ENCODE data around the gene SNAP23.
"Not testable (repeated sequence)": the region's sequence is repeated elsewhere in the genome, so short reads cannot be mapped to it uniquely, and the experiment has no call there.

Gene SNAP23

DNA sequence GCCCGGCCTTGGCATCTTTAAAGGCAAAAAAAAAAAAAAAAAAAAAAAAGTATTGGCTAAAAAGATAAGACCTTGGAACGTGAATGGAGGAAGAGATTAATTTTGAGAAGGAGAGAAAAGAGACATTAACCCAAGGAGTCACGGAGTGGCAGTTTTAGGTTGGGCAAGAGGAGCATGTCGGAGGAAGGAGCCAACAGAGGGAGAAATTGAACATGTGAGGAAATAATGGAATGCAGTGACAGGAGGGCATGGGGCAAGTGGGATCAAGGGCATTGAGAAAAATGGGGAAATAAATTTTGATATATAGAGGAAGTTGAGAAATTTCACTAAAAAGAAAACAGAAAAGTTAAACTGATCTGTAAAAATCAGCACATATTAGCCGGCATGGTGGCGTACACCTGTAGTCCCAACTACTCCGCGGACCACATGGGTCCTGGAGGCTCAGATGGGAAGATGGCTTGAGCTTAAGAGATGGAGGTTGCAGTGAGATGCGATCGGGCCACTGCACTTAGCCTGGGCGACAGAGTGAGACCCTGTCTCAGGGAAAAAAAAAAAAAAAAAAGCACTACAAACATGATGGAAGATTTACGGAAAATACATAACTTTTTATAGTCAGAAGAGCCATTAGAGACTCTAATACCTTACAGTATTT is 54.4 kb downstream of the SNAP23 start:
- Histone ChIP-seq H3K36me3 (replicated peaks in 1 of 2; ENCODE audit: control insufficient read depth in 2 of 2, insufficient read depth in 2 of 2, low read length in 2 of 2) (peaks cover 0 to 48% of the 10 kb centered on the region in 2 donors), H3K27ac (replicated peaks; ENCODE audit: low read length) (no peak overlapping the region), H3K4ac (ENCODE audit: low read length) (no peak overlapping the region), H2BK12ac (ENCODE audit: low read length) (no peak overlapping the region), H4K91ac (ENCODE audit: low read depth, low read length, poor library complexity) (no peak overlapping the region), H3K27me3 (ENCODE audit: control insufficient read depth in 3 of 3, insufficient read depth in 3 of 3, low read depth in 1 of 3, low read length in 3 of 3) (no peaks in the 10 kb centered on the region), H4K8ac (ENCODE audit: low read depth, low read length) (no peak overlapping the region), H3K14ac (ENCODE audit: low read length) (no peak overlapping the region), H2AFZ (ENCODE audit: low read length) (no peak overlapping the region), H3K4me2 (ENCODE audit: insufficient read depth, low read length, poor library complexity, severe bottlenecking) (peak overlapping the region; percentile 26), H3K18ac (ENCODE audit: low read length) (no peak overlapping the region), H2AK5ac (ENCODE audit: low read depth, low read length) (no peak overlapping the region), H2BK15ac (ENCODE audit: low read length) (no peak overlapping the region), H3K4me1 (ENCODE audit: control insufficient read depth in 2 of 2, insufficient read depth in 1 of 2, low read depth in 1 of 2, low read length in 2 of 2) (peaks cover 2 to 12% of the 10 kb centered on the region in 2 donors), H2BK5ac (ENCODE audit: low read length) (no peak overlapping the region), H3K9me3 (replicated peaks in 1 of 2; ENCODE audit: control insufficient read depth in 2 of 2, insufficient read depth in 1 of 2, low read depth in 1 of 2, low read length in 2 of 2) (no peaks in the 10 kb centered on the region), H3K9ac (ENCODE audit: low read depth, low read length, poor library complexity) (no peak overlapping the region), H3K23ac (ENCODE audit: low read depth, low read length, poor library complexity) (no peak overlapping the region), H3K4me3 (ENCODE audit: low read length in 2 of 2) (peak overlapping the region in 1 of 2 donors; percentile 81), H2BK120ac (ENCODE audit: low read depth, low read length) (no peak overlapping the region), H3K79me1 (ENCODE audit: low read depth, low read length) (peaks cover 5% of the 10 kb centered on the region)
- DNase-seq (ENCODE audit: low spot score) = no peak
- WGBS, 2 donors (ENCODE audit: extremely low coverage in 2 of 2, insufficient read length in 2 of 2, insufficient replicate concordance in 1 of 2) = no CpG with 5 or more reads among the region's 12 CpGs

DNA sequence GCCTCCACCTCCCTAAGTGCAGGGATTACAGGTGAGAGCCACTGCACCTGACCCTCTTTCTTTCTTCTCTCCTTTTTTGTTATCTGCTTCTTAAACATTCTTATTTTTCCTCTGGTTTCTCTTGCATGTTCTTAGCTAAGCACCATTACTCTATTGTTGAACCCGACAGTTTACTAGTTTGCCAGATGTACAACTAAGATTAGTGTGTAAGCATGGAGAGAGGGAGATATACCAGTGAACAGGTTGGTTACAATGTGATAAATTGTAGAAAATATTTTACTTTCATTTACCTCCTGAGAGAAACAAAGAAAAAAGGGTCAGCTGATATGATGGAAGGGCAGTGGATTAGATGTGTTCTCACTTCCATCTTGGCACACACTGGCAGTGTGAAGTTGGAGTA is 58.1 kb downstream of the SNAP23 start:
- H3K4me1 ChIP-seq (ENCODE audit: control insufficient read depth in 2 of 2, insufficient read depth in 1 of 2, low read depth in 1 of 2, low read length in 2 of 2) = peaks cover 0 to 4% of the 10 kb centered on the region in 2 donors
- no peaks in the 10 kb centered on the region for H3K27me3 ChIP-seq (ENCODE audit: control insufficient read depth in 3 of 3, insufficient read depth in 3 of 3, low read depth in 1 of 3, low read length in 3 of 3)
- H3K18ac ChIP-seq (ENCODE audit: low read length) = no peak overlapping the region
- H2BK5ac ChIP-seq (ENCODE audit: low read length) = no peak overlapping the region
- no peak overlapping the region for H2BK15ac ChIP-seq (ENCODE audit: low read length)
- no peak overlapping the region for H2AFZ ChIP-seq (ENCODE audit: low read length)
- H3K27ac ChIP-seq (replicated peaks; ENCODE audit: low read length) = no peak overlapping the region
- no peak overlapping the region for H3K4me2 ChIP-seq (ENCODE audit: insufficient read depth, low read length, poor library complexity, severe bottlenecking)
- no peak overlapping the region for H2AK5ac ChIP-seq (ENCODE audit: low read depth, low read length)
- no peak overlapping the region for H3K14ac ChIP-seq (ENCODE audit: low read length)
- H3K23ac ChIP-seq (ENCODE audit: low read depth, low read length, poor library complexity) = no peak overlapping the region
- H2BK12ac ChIP-seq (ENCODE audit: low read length) = no peak overlapping the region
- no peak overlapping the region for H2BK120ac ChIP-seq (ENCODE audit: low read depth, low read length)
- WGBS, 2 donors (ENCODE audit: extremely low coverage in 2 of 2, insufficient read length in 2 of 2, insufficient replicate concordance in 1 of 2) = no CpG with 5 or more reads among the region's 1 CpG
- peaks cover 0 to 36% of the 10 kb centered on the region in 2 donors for H3K36me3 ChIP-seq (replicated peaks in 1 of 2; ENCODE audit: control insufficient read depth in 2 of 2, insufficient read depth in 2 of 2, low read length in 2 of 2)
- DNase-seq (ENCODE audit: low spot score) = no peak
- H3K9ac ChIP-seq (ENCODE audit: low read depth, low read length, poor library complexity) = no peak overlapping the region
- H3K9me3 ChIP-seq (replicated peaks in 1 of 2; ENCODE audit: control insufficient read depth in 2 of 2, insufficient read depth in 1 of 2, low read depth in 1 of 2, low read length in 2 of 2) = no peaks in the 10 kb centered on the region
- no peak overlapping the region for H4K8ac ChIP-seq (ENCODE audit: low read depth, low read length)
- no peak overlapping the region for H3K4ac ChIP-seq (ENCODE audit: low read length)
- H3K4me3 ChIP-seq (ENCODE audit: low read length in 2 of 2) = no peak overlapping the region
- peaks cover 5% of the 10 kb centered on the region for H3K79me1 ChIP-seq (ENCODE audit: low read depth, low read length)
- H4K91ac ChIP-seq (ENCODE audit: low read depth, low read length, poor library complexity) = no peak overlapping the region

DNA sequence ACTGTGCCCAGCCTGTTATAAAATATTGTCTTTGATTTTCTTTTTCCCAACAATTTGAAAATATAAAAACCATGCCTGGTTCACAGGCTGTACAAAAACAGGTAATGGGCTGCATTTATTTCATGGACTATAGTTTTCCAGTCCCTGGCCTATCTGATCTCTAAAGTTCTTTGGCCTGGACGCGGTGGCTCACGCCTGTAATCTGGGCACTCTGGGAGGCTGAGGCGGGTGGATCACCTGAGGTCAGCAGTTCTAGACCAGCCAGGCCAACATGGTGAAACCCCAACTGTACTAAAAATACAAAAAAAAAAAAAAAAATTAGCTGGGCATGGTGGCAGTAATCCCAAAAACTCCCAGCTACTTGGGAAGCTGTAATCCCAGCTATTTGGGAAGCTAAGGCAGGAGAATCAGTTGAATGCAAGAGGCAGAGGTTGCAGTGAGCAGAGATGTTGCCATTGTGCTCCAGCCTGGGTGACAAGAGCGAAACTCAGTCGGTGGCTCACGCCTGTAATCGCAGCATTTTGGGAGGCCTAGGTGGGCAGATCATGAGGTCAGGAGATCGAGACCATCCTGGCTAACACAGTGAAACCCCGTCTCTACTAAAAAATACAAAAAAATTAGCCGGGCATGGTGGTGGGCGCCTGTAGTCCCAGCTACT is 61.2 kb downstream of the SNAP23 start:
- H2BK120ac ChIP-seq (ENCODE audit: low read depth, low read length); H4K91ac ChIP-seq (ENCODE audit: low read depth, low read length, poor library complexity); H3K9me3 ChIP-seq (replicated peaks in 1 of 2; ENCODE audit: control insufficient read depth in 2 of 2, insufficient read depth in 1 of 2, low read depth in 1 of 2, low read length in 2 of 2); H3K4me1 ChIP-seq (ENCODE audit: control insufficient read depth in 2 of 2, insufficient read depth in 1 of 2, low read depth in 1 of 2, low read length in 2 of 2); H3K27me3 ChIP-seq (ENCODE audit: control insufficient read depth in 3 of 3, insufficient read depth in 3 of 3, low read depth in 1 of 3, low read length in 3 of 3); H3K23ac ChIP-seq (ENCODE audit: low read depth, low read length, poor library complexity); H3K9ac ChIP-seq (ENCODE audit: low read depth, low read length, poor library complexity); H2BK12ac ChIP-seq (ENCODE audit: low read length); H3K18ac ChIP-seq (ENCODE audit: low read length); H2AK5ac ChIP-seq (ENCODE audit: low read depth, low read length); H4K8ac ChIP-seq (ENCODE audit: low read depth, low read length); H3K4me2 ChIP-seq (ENCODE audit: insufficient read depth, low read length, poor library complexity, severe bottlenecking); H3K4ac ChIP-seq (ENCODE audit: low read length); H2BK15ac ChIP-seq (ENCODE audit: low read length); H3K79me1 ChIP-seq (ENCODE audit: low read depth, low read length); H3K14ac ChIP-seq (ENCODE audit: low read length); H2BK5ac ChIP-seq (ENCODE audit: low read length); H2AFZ ChIP-seq (ENCODE audit: low read length); DNase-seq (ENCODE audit: low spot score); H3K4me3 ChIP-seq (ENCODE audit: low read length in 2 of 2); H3K27ac ChIP-seq (replicated peaks; ENCODE audit: low read length): not testable (repeated sequence)
- peaks cover 0 to 57% of the 10 kb centered on the region in 2 donors for H3K36me3 ChIP-seq (replicated peaks in 1 of 2; ENCODE audit: control insufficient read depth in 2 of 2, insufficient read depth in 2 of 2, low read length in 2 of 2)
- WGBS, 2 donors (ENCODE audit: extremely low coverage in 2 of 2, insufficient read length in 2 of 2, insufficient replicate concordance in 1 of 2) = no CpG with 5 or more reads among the region's 12 CpGs

DNA sequence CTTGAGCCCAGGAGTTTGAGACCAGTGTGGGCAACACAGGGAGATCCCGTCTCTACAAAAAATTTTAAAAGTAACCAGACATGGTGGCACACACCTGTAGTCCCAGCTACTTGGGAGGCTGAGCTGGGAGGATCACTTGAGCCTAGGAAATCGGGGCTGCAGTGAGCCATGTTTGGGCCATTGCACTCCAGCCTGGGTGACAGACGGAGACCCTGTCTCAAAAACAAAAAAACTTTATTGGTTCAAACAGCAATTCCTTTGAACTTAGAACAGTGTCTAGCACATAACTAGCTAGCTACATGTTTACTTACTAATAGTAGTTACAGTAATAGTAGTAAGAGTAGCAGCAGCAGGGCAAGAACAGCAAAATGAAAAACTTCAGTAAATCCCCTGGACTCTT is 63.3 kb downstream of the SNAP23 start:
- no peak overlapping the region for H2BK120ac ChIP-seq (ENCODE audit: low read depth, low read length)
- no peak overlapping the region for H3K4me2 ChIP-seq (ENCODE audit: insufficient read depth, low read length, poor library complexity, severe bottlenecking)

More for the DNA sequence above, 63.3 kb downstream of the SNAP23 start:
- H2AFZ ChIP-seq (ENCODE audit: low read length) = no peak overlapping the region
- H3K4me3 ChIP-seq (ENCODE audit: low read length in 2 of 2) = no peak overlapping the region
- no CpG with 5 or more reads among the region's 3 CpGs for WGBS, 2 donors (ENCODE audit: extremely low coverage in 2 of 2, insufficient read length in 2 of 2, insufficient replicate concordance in 1 of 2)
- no peak overlapping the region for H4K91ac ChIP-seq (ENCODE audit: low read depth, low read length, poor library complexity)
- H3K27ac ChIP-seq (replicated peaks; ENCODE audit: low read length) = no peak overlapping the region
- no peaks in the 10 kb centered on the region for H3K4me1 ChIP-seq (ENCODE audit: control insufficient read depth in 2 of 2, insufficient read depth in 1 of 2, low read depth in 1 of 2, low read length in 2 of 2)
- peaks cover 5% of the 10 kb centered on the region for H3K79me1 ChIP-seq (ENCODE audit: low read depth, low read length)
- H3K9me3 ChIP-seq (replicated peaks in 1 of 2; ENCODE audit: control insufficient read depth in 2 of 2, insufficient read depth in 1 of 2, low read depth in 1 of 2, low read length in 2 of 2) = no peaks in the 10 kb centered on the region
- H3K36me3 ChIP-seq (replicated peaks in 1 of 2; ENCODE audit: control insufficient read depth in 2 of 2, insufficient read depth in 2 of 2, low read length in 2 of 2) = peaks cover 2 to 64% of the 10 kb centered on the region in 2 donors
- no peak overlapping the region for H2BK15ac ChIP-seq (ENCODE audit: low read length)
- no peak overlapping the region for H2AK5ac ChIP-seq (ENCODE audit: low read depth, low read length)
- no peak for DNase-seq (ENCODE audit: low spot score)
- no peak overlapping the region for H3K18ac ChIP-seq (ENCODE audit: low read length)
- H3K14ac ChIP-seq (ENCODE audit: low read length) = no peak overlapping the region
- H2BK12ac ChIP-seq (ENCODE audit: low read length) = no peak overlapping the region
- no peak overlapping the region for H3K4ac ChIP-seq (ENCODE audit: low read length)
- no peaks in the 10 kb centered on the region for H3K27me3 ChIP-seq (ENCODE audit: control insufficient read depth in 3 of 3, insufficient read depth in 3 of 3, low read depth in 1 of 3, low read length in 3 of 3)
- H3K23ac ChIP-seq (ENCODE audit: low read depth, low read length, poor library complexity) = no peak overlapping the region
- no peak overlapping the region for H4K8ac ChIP-seq (ENCODE audit: low read depth, low read length)
- H3K9ac ChIP-seq (ENCODE audit: low read depth, low read length, poor library complexity) = no peak overlapping the region
- no peak overlapping the region for H2BK5ac ChIP-seq (ENCODE audit: low read length)
